Transverse colon (tissue), 4 donors: Measurements from ENCODE around the gene MGMT. TPM values are rescaled to one million over a fixed set of nuclear protein-coding genes. Genes with fewer than 3 reads are reported as not detected.

Experiments
- DNase-seq: peaks from one replicate; pipeline ENCODE4 v3.0.0-alpha.2; 2019
- H3K27ac ChIP-seq, 4 donors: fragments of 200-600 bp; sonication (generic); 2 replicates each; pipeline ENCODE4 v1.5.1; 2016 to 2018; ENCODE audit warnings: inconsistent platforms in 4 of 4
- H3K27me3 ChIP-seq: fragments of 200-600 bp; sonication (generic); 2 replicates; pipeline ENCODE4 v1.5.1; 2017; ENCODE audit warnings: inconsistent platforms
- H3K36me3 ChIP-seq, 4 donors: fragments of 200-600 bp; sonication (generic); 2 replicates each; pipeline ENCODE4 v1.5.1; 2017 to 2019; ENCODE audit warnings: inconsistent platforms in 4 of 4
- H3K4me1 ChIP-seq, 4 donors: fragments of 200-600 bp; sonication (generic); 2 replicates each; pipeline ENCODE4 v1.5.1; 2017 to 2020; ENCODE audit warnings: inconsistent platforms in 4 of 4
- H3K4me3 ChIP-seq, 4 donors: fragments of 200-600 bp; sonication (generic); 1 replicate in 1 of 4; 2 replicates in 3 of 4; pipeline versions ENCODE4 v1.5.1 to v1.6.1; 2017 to 2019; ENCODE audit warnings: inconsistent platforms in 4 of 4
- H3K9me3 ChIP-seq, 2 donors: fragments of 200-600 bp; sonication (generic); 2 replicates each; pipeline ENCODE4 v1.5.1; 2017 to 2019; ENCODE audit warnings: inconsistent platforms in 2 of 2
- EP300 ChIP-seq: sonication (generic); formaldehyde crosslinking; IDR thresholded peaks from one replicate; pipeline ENCODE4 v1.6.1; 2017; ENCODE audit warnings: antibody characterized with exemption, low read depth
- POLR2A ChIP-seq: fragments of 450-650 bp; IDR thresholded peaks from one replicate; pipeline ENCODE4 v1.6.1; 2016; ENCODE audit warnings: antibody characterized with exemption, mild to moderate bottlenecking, moderate library complexity
- POLR2AphosphoS5 ChIP-seq, 3 donors: sonication (generic); formaldehyde crosslinking; IDR thresholded peaks; one replicate each; pipeline ENCODE4 v1.6.1; 2016; ENCODE audit warnings: antibody characterized with exemption in 3 of 3
- WGBS, 2 donors: methylation state at CpG; one replicate each; pipeline ENCODE4 v1.1.5; 2018; ENCODE audit warnings: low coverage in 1 of 2; 5-methylcytosine and 5-hydroxymethylcytosine counted together
- in situ Hi-C, 4 donors: fragments of 200-750 bp; cut with MboI; loops; one replicate each; pipeline versions ENCODE4 v1.15.0 to v1.15.1; 2017; ENCODE audit warnings: low sequenced_read_pairs in 3 of 4, low pct_ligation_motif_present in 1 of 4, low pct_unique_long_range_greater_than_20kb in 1 of 4
- intact Hi-C: fragments of 100-400 bp; cut with DNase I; formaldehyde crosslinking; loops from one replicate; pipeline ENCODE4 v1.15.1; 2023; ENCODE audit warnings: low total_unique reads
- total RNA-seq, 4 donors: library from RNA; depleted of rRNA; stranded (reverse); fragments of >200 nt; gene quantifications; one replicate each; pipeline ENCODE4 v1.1.0, GENCODE V29; 2016
- TF ChIP-seq, protein P1 (sequence below), 5 experiments: fragments of 200-600 bp in 3 of 5; fragments of 450-650 bp in 2 of 5; sonication (generic) in 3 of 5; IDR thresholded peaks; 1 replicate in 2 of 5; 2 replicates in 3 of 5; pipeline ENCODE4 v1.5.1; 2016 to 2017; ENCODE audit warnings: antibody characterized with exemption in 5 of 5, inconsistent platforms in 3 of 5, mild to moderate bottlenecking in 2 of 5, moderate library complexity in 1 of 5

The MGMT gene
- total RNA-seq, 4 donors from 2014 or later: 6.6 to 28.9 (median 14.0) TPM

DNA sequence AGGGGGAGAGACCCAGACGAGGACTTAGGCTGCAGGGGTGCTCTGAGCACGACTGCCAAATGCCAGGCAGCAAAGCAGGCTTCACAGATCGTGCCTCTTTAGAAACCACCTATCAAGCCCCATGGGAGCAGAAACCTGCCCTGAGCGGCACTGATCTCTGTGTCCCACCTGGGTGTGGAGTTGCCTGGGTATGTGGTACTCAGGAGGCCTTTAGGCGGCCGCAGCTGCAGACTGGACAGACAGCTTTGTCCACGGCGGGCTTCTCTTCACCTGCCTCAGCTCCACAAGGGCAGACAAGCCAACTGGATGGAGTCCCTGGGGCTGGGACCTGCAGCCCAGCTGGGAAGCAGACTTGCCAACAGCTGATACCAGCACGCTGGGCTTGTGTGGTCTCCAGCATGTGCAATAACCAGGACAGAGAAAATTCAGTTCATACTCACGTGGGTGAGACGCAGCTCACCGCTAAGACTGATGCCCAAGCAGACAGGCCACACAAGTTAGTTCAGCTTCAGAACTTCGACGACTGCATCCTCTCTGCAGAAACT is 333.8 kb downstream of the MGMT start:
- intact Hi-C loops: no loop called here
- H3K27ac ChIP-seq: no peak overlapping the region
- H3K9me3 ChIP-seq: peaks cover 4 to 12% of the 10 kb centered on the region in 2 donors
- WGBS, 2 donors: 56 to 77% methylated on average over 8 to 14 of the region's 14 CpGs
- DNase-seq: no peak
- in situ Hi-C loops: no loop called here
- H3K4me1 ChIP-seq: no peaks in the 10 kb centered on the region
- no peak overlapping the region for H3K4me3 ChIP-seq
- H3K27me3 ChIP-seq: no peaks in the 10 kb centered on the region
- TF ChIP-seq POLR2AphosphoS5 (IDR thresholded peaks at IDR 0.05) (no peak), EP300 (no peak), POLR2A (no peak)
- TF ChIP-seq, protein P1, sequence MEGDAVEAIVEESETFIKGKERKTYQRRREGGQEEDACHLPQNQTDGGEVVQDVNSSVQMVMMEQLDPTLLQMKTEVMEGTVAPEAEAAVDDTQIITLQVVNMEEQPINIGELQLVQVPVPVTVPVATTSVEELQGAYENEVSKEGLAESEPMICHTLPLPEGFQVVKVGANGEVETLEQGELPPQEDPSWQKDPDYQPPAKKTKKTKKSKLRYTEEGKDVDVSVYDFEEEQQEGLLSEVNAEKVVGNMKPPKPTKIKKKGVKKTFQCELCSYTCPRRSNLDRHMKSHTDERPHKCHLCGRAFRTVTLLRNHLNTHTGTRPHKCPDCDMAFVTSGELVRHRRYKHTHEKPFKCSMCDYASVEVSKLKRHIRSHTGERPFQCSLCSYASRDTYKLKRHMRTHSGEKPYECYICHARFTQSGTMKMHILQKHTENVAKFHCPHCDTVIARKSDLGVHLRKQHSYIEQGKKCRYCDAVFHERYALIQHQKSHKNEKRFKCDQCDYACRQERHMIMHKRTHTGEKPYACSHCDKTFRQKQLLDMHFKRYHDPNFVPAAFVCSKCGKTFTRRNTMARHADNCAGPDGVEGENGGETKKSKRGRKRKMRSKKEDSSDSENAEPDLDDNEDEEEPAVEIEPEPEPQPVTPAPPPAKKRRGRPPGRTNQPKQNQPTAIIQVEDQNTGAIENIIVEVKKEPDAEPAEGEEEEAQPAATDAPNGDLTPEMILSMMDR (IDR thresholded peaks at IDR 0.05): no peak
- no peaks in the 10 kb centered on the region for H3K36me3 ChIP-seq

DNA sequence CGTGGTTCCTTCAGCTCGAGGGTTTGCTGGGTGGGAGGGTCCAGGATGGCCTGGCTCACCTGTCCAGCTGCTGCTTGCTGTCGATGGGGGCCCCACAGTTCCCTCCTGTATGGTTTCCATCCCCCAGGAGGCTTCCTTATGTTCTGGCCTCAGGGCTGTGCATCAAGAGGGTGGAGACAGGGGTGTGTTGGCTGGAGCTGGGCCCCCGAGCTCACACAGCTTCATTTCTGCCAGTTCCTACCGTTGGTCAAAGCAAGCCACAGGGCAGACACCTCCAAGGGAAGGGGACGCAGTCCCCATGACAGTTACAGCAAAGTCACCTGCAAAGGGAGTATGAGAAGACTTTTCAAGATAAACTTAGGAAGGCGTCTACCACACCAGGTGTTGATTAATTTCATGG is 340.2 kb downstream of the MGMT start:
- TF ChIP-seq, protein P1 (IDR thresholded peaks at IDR 0.05): no peak
- no peak for TF ChIP-seq POLR2A
- Histone ChIP-seq H3K36me3 (no peaks in the 10 kb centered on the region), H3K4me1 (no peaks in the 10 kb centered on the region), H3K27ac (no peak overlapping the region), H3K4me3 (no peak overlapping the region), H3K27me3 (no peaks in the 10 kb centered on the region), H3K9me3 (peaks cover 4 to 12% of the 10 kb centered on the region in 2 donors)
- 63 to 68% methylated on average over 4 to 7 of the region's 7 CpGs for WGBS, 2 donors
- in situ Hi-C loops: no loop called here
- intact Hi-C loops: no loop called here
- DNase-seq: no peak

DNA sequence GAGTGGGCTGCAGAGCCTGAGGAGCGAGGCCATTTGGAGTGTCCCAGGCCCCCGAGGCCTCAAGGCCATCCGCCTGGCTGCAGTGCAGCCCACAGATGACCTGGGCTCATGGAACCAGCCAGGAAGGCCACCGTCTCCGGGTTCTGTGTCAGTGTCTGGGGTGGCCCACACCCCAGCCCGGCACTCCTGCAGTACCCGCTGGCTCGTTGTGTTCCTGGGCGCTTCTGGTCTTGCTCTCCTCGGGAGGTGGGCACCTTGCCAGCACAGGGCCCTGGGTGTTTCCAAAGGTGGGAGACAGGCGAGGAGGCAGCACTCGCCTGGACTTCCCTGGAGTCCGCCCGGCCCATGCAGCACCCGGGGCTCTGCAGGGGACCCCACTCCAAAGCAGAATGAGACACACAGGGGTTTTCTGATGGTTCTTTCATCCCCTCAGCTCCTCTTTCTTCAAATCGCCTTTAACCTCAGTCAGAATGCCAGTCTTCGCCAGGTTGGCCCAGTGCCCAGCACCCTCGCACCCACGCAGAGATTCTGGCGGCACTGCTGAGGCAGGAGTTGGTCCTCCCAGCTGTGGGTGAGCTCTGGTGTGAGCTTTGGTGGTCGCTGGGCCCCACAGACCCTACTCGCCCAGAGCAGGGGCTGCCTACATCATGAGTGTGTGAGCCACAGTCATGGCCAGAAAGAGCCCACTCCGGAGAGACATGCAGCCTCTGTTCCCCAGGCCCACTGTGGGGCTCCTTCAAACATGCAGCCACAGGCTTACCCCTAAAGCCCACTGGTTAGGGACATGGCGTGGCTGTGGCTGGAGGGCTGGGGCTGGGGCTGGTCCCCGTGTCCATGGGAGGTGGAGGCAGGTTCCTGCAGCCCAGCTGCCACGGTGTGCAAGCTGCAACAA is 341.3 kb downstream of the MGMT start:
- H3K4me3 ChIP-seq: no peak overlapping the region
- H3K4me1 ChIP-seq: no peaks in the 10 kb centered on the region
- intact Hi-C loops: no loop called here
- TF ChIP-seq, protein P1 (IDR thresholded peaks at IDR 0.05): no peak
- TF ChIP-seq POLR2A (no peak), EP300 (no peak), POLR2AphosphoS5 (IDR thresholded peaks at IDR 0.05) (no peak)
- no peaks in the 10 kb centered on the region for H3K36me3 ChIP-seq
- DNase-seq: no peak
- peaks cover 0 to 7% of the 10 kb centered on the region in 2 donors for H3K9me3 ChIP-seq
- WGBS, 2 donors: 84% methylated on average over 23 of the region's 26 CpGs; no CpG with 5 or more reads in 1 of the 2 donors
- no peak overlapping the region for H3K27ac ChIP-seq
- in situ Hi-C loops: no loop called here
- H3K27me3 ChIP-seq: no peaks in the 10 kb centered on the region

DNA sequence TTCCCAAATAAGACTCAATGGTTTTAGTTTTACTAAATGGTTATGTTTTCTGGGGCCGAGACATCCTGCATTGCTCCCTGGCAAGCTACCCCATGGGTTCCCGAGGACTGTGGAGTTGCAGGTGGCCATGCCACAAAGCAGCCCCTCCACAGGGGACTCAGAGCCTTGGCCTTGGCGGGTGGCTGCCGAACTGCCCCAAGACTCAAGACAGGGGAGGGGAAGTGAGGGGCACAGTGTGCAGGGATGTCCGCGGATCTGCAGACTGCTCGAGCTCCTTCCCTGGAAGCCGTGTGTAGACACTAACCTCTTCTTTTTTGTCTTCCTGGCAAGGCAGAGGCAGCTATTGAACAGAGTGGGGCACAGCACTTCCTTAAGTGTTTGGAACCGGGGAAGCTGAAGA is 342.4 kb downstream of the MGMT start:
- Histone ChIP-seq H3K27me3 (no peaks in the 10 kb centered on the region), H3K27ac (no peak overlapping the region), H3K36me3 (no peaks in the 10 kb centered on the region), H3K4me1 (no peaks in the 10 kb centered on the region), H3K9me3 (no peaks in the 10 kb centered on the region), H3K4me3 (no peak overlapping the region)
- in situ Hi-C loops (no loop called here), intact Hi-C loops (no loop called here)
- 86% methylated on average over 9 of the region's 9 CpGs; no CpG with 5 or more reads in 1 of the 2 donors for WGBS, 2 donors
- no peak for DNase-seq
- no peak for TF ChIP-seq POLR2AphosphoS5 (IDR thresholded peaks at IDR 0.05)
- TF ChIP-seq, protein P1 (IDR thresholded peaks at IDR 0.05): no peak
- no peak for TF ChIP-seq POLR2A
- TF ChIP-seq EP300: no peak
